OCI-LY1 (cell line): Measurements from ENCODE around the gene SOX18.

ENCODE experiments used
- EZH2 ChIP-seq: fragments of 200-600 bp; sonication (generic), shearing (Covaris generic); IDR thresholded peaks from 2 replicates; pipeline ENCODE4 v1.8.0; 2017; ENCODE audit warnings: borderline replicate concordance, mixed run types, mild to moderate bottlenecking, antibody characterized with exemption, low read length, moderate library complexity, mixed read lengths
- TF ChIP-seq, protein P1 (sequence below): fragments of 200-600 bp; sonication (generic), shearing (Covaris generic); IDR thresholded peaks from 2 replicates; pipeline ENCODE4 v1.5.1; 2017; ENCODE audit warnings: mild to moderate bottlenecking, antibody characterized with exemption, low read length, moderate library complexity, mixed read lengths

DNA sequence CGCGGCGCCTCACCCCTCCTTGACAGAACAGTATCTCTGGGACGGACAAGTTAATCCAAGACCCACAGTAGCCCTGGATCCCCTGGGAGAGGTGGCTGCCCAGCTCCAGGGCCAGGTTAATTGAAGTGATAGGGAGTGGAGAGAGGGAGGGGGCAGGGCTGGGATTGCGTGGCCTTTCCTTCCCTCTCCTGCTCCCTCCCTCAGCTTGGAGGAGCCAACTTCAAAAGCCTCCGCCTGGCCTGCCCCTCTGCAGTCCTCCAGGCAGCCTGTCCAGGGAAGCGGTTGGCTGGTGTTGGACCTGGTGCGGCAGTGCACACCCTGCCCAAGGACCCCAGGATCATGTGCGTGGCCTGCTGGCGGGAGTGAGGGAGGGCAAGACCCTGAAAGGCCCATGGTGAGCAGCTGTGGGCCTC is 13.5 kb downstream of the SOX18 start, which contains the start of gene C20orf204:
- no peak for TF ChIP-seq EZH2
- TF ChIP-seq, protein P1, sequence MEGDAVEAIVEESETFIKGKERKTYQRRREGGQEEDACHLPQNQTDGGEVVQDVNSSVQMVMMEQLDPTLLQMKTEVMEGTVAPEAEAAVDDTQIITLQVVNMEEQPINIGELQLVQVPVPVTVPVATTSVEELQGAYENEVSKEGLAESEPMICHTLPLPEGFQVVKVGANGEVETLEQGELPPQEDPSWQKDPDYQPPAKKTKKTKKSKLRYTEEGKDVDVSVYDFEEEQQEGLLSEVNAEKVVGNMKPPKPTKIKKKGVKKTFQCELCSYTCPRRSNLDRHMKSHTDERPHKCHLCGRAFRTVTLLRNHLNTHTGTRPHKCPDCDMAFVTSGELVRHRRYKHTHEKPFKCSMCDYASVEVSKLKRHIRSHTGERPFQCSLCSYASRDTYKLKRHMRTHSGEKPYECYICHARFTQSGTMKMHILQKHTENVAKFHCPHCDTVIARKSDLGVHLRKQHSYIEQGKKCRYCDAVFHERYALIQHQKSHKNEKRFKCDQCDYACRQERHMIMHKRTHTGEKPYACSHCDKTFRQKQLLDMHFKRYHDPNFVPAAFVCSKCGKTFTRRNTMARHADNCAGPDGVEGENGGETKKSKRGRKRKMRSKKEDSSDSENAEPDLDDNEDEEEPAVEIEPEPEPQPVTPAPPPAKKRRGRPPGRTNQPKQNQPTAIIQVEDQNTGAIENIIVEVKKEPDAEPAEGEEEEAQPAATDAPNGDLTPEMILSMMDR = no peak
